CD8-positive, alpha-beta memory T cell (primary cell): ENCODE results near the gene DIRAS3. TPM values are rescaled to one million over a fixed set of nuclear protein-coding genes. Genes with fewer than 3 reads are reported as not detected.

ENCODE experiments used
- CTCF ChIA-PET: fragments of 350-600 bp; sonication (Branson Sonifier 250); formaldehyde crosslinking; loops from one replicate; lab custom pipeline; 2021; ENCODE audit warnings: antibody characterized with exemption; lab: Charles Lee
- POLR2A ChIA-PET: fragments of 350-600 bp; sonication (Branson Sonifier 250); formaldehyde crosslinking; loops from one replicate; lab custom pipeline; 2021; ENCODE audit warnings: antibody characterized with exemption; lab: Charles Lee
- DNase-seq, 5 donors: peaks; one replicate each; pipeline versions ENCODE4 v3.0.0 to v3.0.0-alpha.2; 2020 to 2022; ENCODE audit warnings: mixed read lengths in 1 of 5
- H3K27ac ChIP-seq: one replicate; pipeline ENCODE4 v1.7.0; 2013; ENCODE audit warnings: low read depth, mild to moderate bottlenecking, low read length, moderate library complexity
- H3K27me3 ChIP-seq: 2 replicates; pipeline ENCODE4 v1.7.0; 2013; ENCODE audit warnings: low read length, mild to moderate bottlenecking; ENCODE audit not compliant: insufficient read depth, poor library complexity, severe bottlenecking
- H3K36me3 ChIP-seq: 2 replicates; pipeline ENCODE4 v1.7.0; 2013; ENCODE audit warnings: mild to moderate bottlenecking, low read length, moderate library complexity; ENCODE audit not compliant: insufficient read depth
- H3K4me1 ChIP-seq: 2 replicates; pipeline ENCODE4 v1.7.0; 2013; ENCODE audit warnings: mild to moderate bottlenecking, low read length, moderate library complexity; ENCODE audit not compliant: insufficient read depth
- H3K4me3 ChIP-seq: 2 replicates; pipeline ENCODE4 v1.7.0; 2013; ENCODE audit warnings: mild to moderate bottlenecking, low read length
- H3K9me3 ChIP-seq: 2 replicates; pipeline ENCODE4 v1.7.0; 2013; ENCODE audit warnings: mild to moderate bottlenecking, low read length
- H3K27ac Mint-ChIP-seq, 8 donors: one replicate each; pipeline ENCODE4 v1.8.0; 2020 to 2021; ENCODE audit warnings: mixed read lengths in 8 of 8, mild to moderate bottlenecking in 6 of 8, inconsistent platforms in 3 of 8, moderate library complexity in 3 of 8
- H3K27me3 Mint-ChIP-seq, 2 donors: one replicate each; pipeline ENCODE4 v1.8.0; 2020 to 2021; ENCODE audit warnings: mixed read lengths in 2 of 2, mild to moderate bottlenecking in 1 of 2, moderate library complexity in 1 of 2
- H3K36me3 Mint-ChIP-seq, 3 donors: one replicate each; pipeline ENCODE4 v1.8.0; 2020 to 2021; ENCODE audit warnings: mixed read lengths in 3 of 3, inconsistent platforms in 1 of 3, mild to moderate bottlenecking in 1 of 3
- H3K4me1 Mint-ChIP-seq, 3 donors: one replicate each; pipeline ENCODE4 v1.8.0; 2020 to 2021; ENCODE audit warnings: mixed read lengths in 3 of 3, inconsistent platforms in 1 of 3, mild to moderate bottlenecking in 1 of 3
- H3K4me3 Mint-ChIP-seq, 7 donors: one replicate each; pipeline ENCODE4 v1.8.0; 2020 to 2021; ENCODE audit warnings: mixed read lengths in 7 of 7, mild to moderate bottlenecking in 6 of 7, moderate library complexity in 4 of 7, inconsistent platforms in 2 of 7
- H3K9me3 Mint-ChIP-seq, 5 donors: one replicate each; pipeline ENCODE4 v1.8.0; 2020 to 2022; ENCODE audit warnings: mixed read lengths in 5 of 5, mild to moderate bottlenecking in 3 of 5, moderate library complexity in 2 of 5, inconsistent platforms in 1 of 5
- polyA plus RNA-seq: library from polyadenylated mRNA; unstranded; fragments of 300-500 nt; fragmentation: Illumina TruSeq; gene quantifications from one replicate; pipeline ENCODE4 v1.2.3, GENCODE V29; 2021
- total RNA-seq, 2 experiments: library from RNA; stranded (reverse); gene quantifications; one replicate each; pipeline ENCODE4 v1.2.3, GENCODE V29; 2021

Gene DIRAS3
- total and polyA plus RNA-seq, 3 experiments from 2014 or later, result 0.16 to 0.28 TPM; not detected in 1

GRCh38 chr1:68045511-68046180 lies 4.8 kb downstream of the DIRAS3 start:
- DNase-seq, result no peak
- no peaks in the 10 kb centered on the region for H3K4me1 Mint-ChIP-seq
- no peaks in the 10 kb centered on the region for H3K4me1 ChIP-seq
- H3K4me3 ChIP-seq, result no peak overlapping the region
- H3K27me3 ChIP-seq, result no peaks in the 10 kb centered on the region
- H3K27ac ChIP-seq, result no peak overlapping the region
- peaks cover 0 to 4% (median 2%) of the 10 kb centered on the region in 5 donors for H3K9me3 Mint-ChIP-seq
- POLR2A ChIA-PET, result no interaction called here
- no peaks in the 10 kb centered on the region for H3K9me3 ChIP-seq
- no peaks in the 10 kb centered on the region for H3K36me3 ChIP-seq
- H3K36me3 Mint-ChIP-seq, result no peaks in the 10 kb centered on the region
- H3K4me3 Mint-ChIP-seq, result no peak overlapping the region
- H3K27me3 Mint-ChIP-seq, result peaks cover 7 to 13% of the 10 kb centered on the region in 2 donors
- H3K27ac Mint-ChIP-seq, result no peak overlapping the region
- CTCF ChIA-PET, result no interaction called here

GRCh38 chr1:68043443-68044090 lies 6.9 kb downstream of the DIRAS3 start:
- H3K36me3 ChIP-seq, result no peaks in the 10 kb centered on the region
- no peak overlapping the region for H3K27ac ChIP-seq
- Mint-ChIP-seq H3K36me3 (no peaks in the 10 kb centered on the region), H3K4me3 (no peak overlapping the region), H3K27ac (no peak overlapping the region), H3K4me1 (no peaks in the 10 kb centered on the region), H3K9me3 (peaks cover 0 to 4% (median 3%) of the 10 kb centered on the region in 5 donors), H3K27me3 (peaks cover 0 to 7% of the 10 kb centered on the region in 2 donors)
- DNase-seq, result no peak
- no peaks in the 10 kb centered on the region for H3K4me1 ChIP-seq
- ChIA-PET CTCF (no interaction called here), POLR2A (no interaction called here)
- no peaks in the 10 kb centered on the region for H3K27me3 ChIP-seq
- no peak overlapping the region for H3K4me3 ChIP-seq
- no peaks in the 10 kb centered on the region for H3K9me3 ChIP-seq

- Mint-ChIP-seq H3K27ac (no peak overlapping the region), H3K36me3 (no peaks in the 10 kb centered on the region), H3K27me3 (peaks cover 0 to 1% of the 10 kb centered on the region in 2 donors), H3K9me3 (peaks cover 0 to 20% (median 6%) of the 10 kb centered on the region in 5 donors), H3K4me3 (no peak overlapping the region), H3K4me1 (no peaks in the 10 kb centered on the region)
- Histone ChIP-seq H3K36me3 (no peaks in the 10 kb centered on the region), H3K27ac (no peak overlapping the region), H3K4me1 (no peaks in the 10 kb centered on the region), H3K9me3 (no peaks in the 10 kb centered on the region), H3K27me3 (no peaks in the 10 kb centered on the region), H3K4me3 (no peak overlapping the region)
- ChIA-PET POLR2A (no interaction called here), CTCF (no interaction called here)
- no peak for DNase-seq
Observed at GRCh38 chr1:68036946-68037345, 13.5 kb downstream of the DIRAS3 start.

- no peaks in the 10 kb centered on the region for H3K36me3 Mint-ChIP-seq
- H3K27me3 Mint-ChIP-seq, result no peaks in the 10 kb centered on the region
- no peak overlapping the region for H3K4me3 ChIP-seq
Observed at GRCh38 chr1:68029444-68029843, 21.0 kb downstream of the DIRAS3 start.

GRCh38 chr1:68028566-68028965 lies 21.9 kb downstream of the DIRAS3 start:
- H3K4me1 Mint-ChIP-seq, result no peaks in the 10 kb centered on the region
- POLR2A ChIA-PET, result no interaction called here
- Histone ChIP-seq H3K27me3 (no peaks in the 10 kb centered on the region), H3K27ac (no peak overlapping the region), H3K4me1 (no peaks in the 10 kb centered on the region), H3K4me3 (no peak overlapping the region), H3K36me3 (no peaks in the 10 kb centered on the region), H3K9me3 (no peaks in the 10 kb centered on the region)
- no peak overlapping the region for H3K27ac Mint-ChIP-seq
- H3K4me3 Mint-ChIP-seq, result no peak overlapping the region
- no peaks in the 10 kb centered on the region for H3K27me3 Mint-ChIP-seq
- CTCF ChIA-PET, result no interaction called here
- H3K9me3 Mint-ChIP-seq, result no peaks in the 10 kb centered on the region
- H3K36me3 Mint-ChIP-seq, result no peaks in the 10 kb centered on the region
- no peak for DNase-seq

More at GRCh38 chr1:68029444-68029843, 21.0 kb downstream of the DIRAS3 start:
- no peaks in the 10 kb centered on the region for H3K9me3 ChIP-seq
- no peak overlapping the region for H3K4me3 Mint-ChIP-seq
- no peak overlapping the region for H3K27ac Mint-ChIP-seq
- H3K4me1 ChIP-seq, result no peaks in the 10 kb centered on the region
- no peaks in the 10 kb centered on the region for H3K36me3 ChIP-seq
- no peak overlapping the region for H3K27ac ChIP-seq
- no peaks in the 10 kb centered on the region for H3K27me3 ChIP-seq
- H3K4me1 Mint-ChIP-seq, result no peaks in the 10 kb centered on the region
- no peaks in the 10 kb centered on the region for H3K9me3 Mint-ChIP-seq
- DNase-seq, result no peak
- CTCF ChIA-PET, result no interaction called here
- POLR2A ChIA-PET, result no interaction called here

- Mint-ChIP-seq H3K36me3 (no peaks in the 10 kb centered on the region), H3K27me3 (no peaks in the 10 kb centered on the region), H3K27ac (no peak overlapping the region), H3K4me3 (no peak overlapping the region), H3K4me1 (no peaks in the 10 kb centered on the region), H3K9me3 (peaks cover 0 to 3% (median 0%) of the 10 kb centered on the region in 5 donors)
- DNase-seq, result no peak
- no peaks in the 10 kb centered on the region for H3K36me3 ChIP-seq
- H3K4me3 ChIP-seq, result no peak overlapping the region
- no peaks in the 10 kb centered on the region for H3K27me3 ChIP-seq
- H3K9me3 ChIP-seq, result no peaks in the 10 kb centered on the region
- no peak overlapping the region for H3K27ac ChIP-seq
- no peaks in the 10 kb centered on the region for H3K4me1 ChIP-seq
- CTCF ChIA-PET, result no interaction called here
- POLR2A ChIA-PET, result no interaction called here
Observed at GRCh38 chr1:68024635-68025338, 25.6 kb downstream of the DIRAS3 start.

- H3K27me3 ChIP-seq, result no peaks in the 10 kb centered on the region
- H3K9me3 ChIP-seq, result no peaks in the 10 kb centered on the region
- ChIA-PET POLR2A (no interaction called here), CTCF (no interaction called here)
- no peaks in the 10 kb centered on the region for H3K4me1 Mint-ChIP-seq
- DNase-seq, result no peak
- peaks cover 0 to 5% (median 2%) of the 10 kb centered on the region in 5 donors for H3K9me3 Mint-ChIP-seq
- no peaks in the 10 kb centered on the region for H3K27me3 Mint-ChIP-seq
- no peaks in the 10 kb centered on the region for H3K36me3 ChIP-seq
- H3K36me3 Mint-ChIP-seq, result no peaks in the 10 kb centered on the region
- no peaks in the 10 kb centered on the region for H3K4me1 ChIP-seq
- H3K27ac Mint-ChIP-seq, result no peak overlapping the region
- no peak overlapping the region for H3K27ac ChIP-seq
- no peak overlapping the region for H3K4me3 Mint-ChIP-seq
- no peak overlapping the region for H3K4me3 ChIP-seq
Observed at GRCh38 chr1:68016381-68016780, 34.0 kb downstream of the DIRAS3 start.

DNA sequence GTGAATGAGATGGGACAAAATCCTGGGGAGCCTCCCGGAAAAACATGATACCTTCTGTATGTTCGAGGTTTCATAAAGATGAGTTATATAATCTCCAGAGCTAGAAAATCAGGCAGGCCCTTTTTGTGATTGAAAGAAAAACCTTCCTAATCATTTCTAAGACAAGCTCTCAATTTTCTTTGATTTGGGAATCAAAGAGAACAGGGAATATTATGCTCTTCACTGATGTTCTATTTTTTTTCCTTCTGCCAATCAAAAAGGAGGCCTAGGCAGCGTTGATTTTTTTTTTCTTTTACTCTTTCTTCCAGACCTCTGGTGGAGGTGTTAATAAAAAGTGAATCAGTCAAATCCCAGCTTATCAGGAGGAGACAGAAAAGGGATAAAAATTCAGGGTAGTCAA lies 34.5 kb downstream of the DIRAS3 start:
- CTCF ChIA-PET, result no interaction called here
- no peaks in the 10 kb centered on the region for H3K9me3 ChIP-seq
- no peaks in the 10 kb centered on the region for H3K4me1 ChIP-seq
- Mint-ChIP-seq H3K27me3 (no peaks in the 10 kb centered on the region), H3K4me3 (no peak overlapping the region), H3K9me3 (peaks cover 0 to 5% (median 2%) of the 10 kb centered on the region in 5 donors), H3K36me3 (no peaks in the 10 kb centered on the region), H3K4me1 (no peaks in the 10 kb centered on the region), H3K27ac (no peak overlapping the region)
- DNase-seq, result no peak
- H3K27ac ChIP-seq, result no peak overlapping the region
- no peaks in the 10 kb centered on the region for H3K36me3 ChIP-seq
- no peak overlapping the region for H3K4me3 ChIP-seq
- POLR2A ChIA-PET, result no interaction called here
- H3K27me3 ChIP-seq, result no peaks in the 10 kb centered on the region
